Measurements from ENCODE around the gene INKA2. TPM values are rescaled to one million over a fixed set of nuclear protein-coding genes. Genes with fewer than 3 reads are reported as not detected.

The INKA2 gene
- total RNA-seq, 4 donors from 2014 or later = 2.1 to 21.3 (median 6.6) TPM

GRCh38 chr1:111695801-111696200 is 43.4 kb downstream of the INKA2 start:
- no peak for TF ChIP-seq CTCF (IDR thresholded peaks at IDR 0.05)

GRCh38 chr1:111691886-111692285 is 47.3 kb downstream of the INKA2 start:
- no peak for ATAC-seq (ENCODE audit: low FRiP score)
- no peak for TF ChIP-seq CTCF (IDR thresholded peaks at IDR 0.05)
- DNase-seq (ENCODE audit: low spot score) = no peak

More at GRCh38 chr1:111695801-111696200, 43.4 kb downstream of the INKA2 start:
- DNase-seq (ENCODE audit: low spot score) = no peak
- no peak for ATAC-seq (ENCODE audit: low FRiP score)

- no peak for DNase-seq (ENCODE audit: low spot score)
- no peak for ATAC-seq (ENCODE audit: low FRiP score)
- no peak for TF ChIP-seq CTCF (IDR thresholded peaks at IDR 0.05)
These were observed 48.9 kb downstream of the INKA2 start for GRCh38 chr1:111690306-111690617.

Small RNA genes lying within 50 kb of the gene (small RNA-seq; reads per million reads assigned to genes)
- 0.64 reads per million for gene INKA2

Other genes starting within 250 kb of the INKA2 start
- 10 to 100 TPM in 2 of 4 donors, 1 to 10 TPM in 2; 9.2 to 28.5 (median 14.5) TPM for gene ADORA3, start 235.8 kb downstream of the INKA2 start, total RNA-seq
- gene TMIGD3, start 235.8 kb downstream of the INKA2 start, total RNA-seq = 10 to 100 TPM in 1 of 4 donors, 1 to 10 TPM in 3; 4.4 to 17.1 (median 5.1) TPM
- gene RAP1A, start 119.6 kb downstream of the INKA2 start, total RNA-seq = 10 to 100 TPM; 49.3 to 82.6 (median 70.8) TPM
- 10 to 100 TPM; 12.8 to 24.7 (median 21.3) TPM for gene DDX20, start 16.5 kb upstream of the INKA2 start, total RNA-seq

All from omental fat pad (tissue), 4 donors.